HG03139 (cell line): ENCODE measurements around the gene PKP4.

Source experiments
- ATAC-seq: cut with Tn5 transposase; IDR thresholded peaks from one replicate; pipeline ENCODE4 v1.9.1; 2021; ENCODE audit not compliant: unreplicated experiment

Gene PKP4

GRCh38 chr2:158644139-158644538 is 187.4 kb downstream of the PKP4 start:
- no peak for ATAC-seq

GRCh38 chr2:158645299-158645698 is 188.5 kb downstream of the PKP4 start:
- no peak for ATAC-seq

- no peak for ATAC-seq
Observed at GRCh38 chr2:158647436-158648231, 190.9 kb downstream of the PKP4 start.

GRCh38 chr2:158649846-158650245 is 193.1 kb downstream of the PKP4 start:
- no peak for ATAC-seq

- no peak for ATAC-seq
Observed at GRCh38 chr2:158650646-158651357, 194.1 kb downstream of the PKP4 start.

GRCh38 chr2:158651358-158652057 is 194.8 kb downstream of the PKP4 start:
- ATAC-seq: no peak

GRCh38 chr2:158655628-158656027 is 198.9 kb downstream of the PKP4 start:
- no peak for ATAC-seq

- no peak for ATAC-seq
Observed at GRCh38 chr2:158656492-158657229, 199.9 kb downstream of the PKP4 start.

- no peak for ATAC-seq
Observed at GRCh38 chr2:158658396-158658795, 201.6 kb downstream of the PKP4 start.

- ATAC-seq: no peak
Observed at GRCh38 chr2:158659483-158659882, 202.7 kb downstream of the PKP4 start.

GRCh38 chr2:158661231-158661630 is 204.5 kb downstream of the PKP4 start:
- no peak for ATAC-seq

GRCh38 chr2:158662421-158662820 is 205.7 kb downstream of the PKP4 start:
- ATAC-seq: no peak

GRCh38 chr2:158663796-158664195 is 207.0 kb downstream of the PKP4 start:
- ATAC-seq: no peak

- ATAC-seq: no peak
Observed at GRCh38 chr2:158664987-158665386, 208.2 kb downstream of the PKP4 start.

- ATAC-seq: no peak
Observed at GRCh38 chr2:158665536-158666302, 209.0 kb downstream of the PKP4 start.

- no peak for ATAC-seq
Observed at GRCh38 chr2:158666969-158667368, 210.2 kb downstream of the PKP4 start.

- ATAC-seq: no peak
Observed at GRCh38 chr2:158667586-158667985, 210.8 kb downstream of the PKP4 start.

- ATAC-seq: no peak
Observed at GRCh38 chr2:158668001-158668765, 211.4 kb downstream of the PKP4 start.

GRCh38 chr2:158670292-158670691 is 213.5 kb downstream of the PKP4 start:
- no peak for ATAC-seq
